22Rv1 (cell line): ENCODE data around the gene FAM114A2.

Experiments
- ZFX ChIP-seq: fragments of 450-650 bp; IDR thresholded peaks from 2 replicates; pipeline ENCODE4 v1.6.1; 2017; ENCODE audit warnings: antibody characterized with exemption, borderline replicate concordance
- TF ChIP-seq, protein P1 (sequence below): fragments of 450-650 bp; IDR thresholded peaks from 2 replicates; pipeline ENCODE4 v1.5.1; 2017; ENCODE audit warnings: mild to moderate bottlenecking

DNA sequence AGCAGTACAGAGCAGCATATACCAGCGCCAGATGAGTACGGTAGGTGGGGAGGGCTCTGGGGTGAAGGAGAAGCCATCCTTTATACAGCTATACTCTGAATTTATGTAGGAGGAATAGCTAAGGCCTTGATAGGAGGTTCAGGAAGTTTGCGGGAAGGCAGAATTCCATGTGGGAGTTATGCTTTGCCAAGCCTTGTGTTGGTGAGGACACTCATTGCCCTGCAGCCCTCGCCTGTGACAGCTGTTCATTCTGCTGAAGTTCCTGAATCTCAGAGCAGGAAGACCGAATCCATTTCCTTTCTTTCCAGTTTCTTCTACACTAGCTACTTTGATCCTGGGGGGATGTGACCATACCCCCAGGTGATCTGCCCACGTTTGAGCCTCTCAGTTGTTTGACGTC is 7.8 kb upstream of the FAM114A2 start:
- TF ChIP-seq, protein P1, sequence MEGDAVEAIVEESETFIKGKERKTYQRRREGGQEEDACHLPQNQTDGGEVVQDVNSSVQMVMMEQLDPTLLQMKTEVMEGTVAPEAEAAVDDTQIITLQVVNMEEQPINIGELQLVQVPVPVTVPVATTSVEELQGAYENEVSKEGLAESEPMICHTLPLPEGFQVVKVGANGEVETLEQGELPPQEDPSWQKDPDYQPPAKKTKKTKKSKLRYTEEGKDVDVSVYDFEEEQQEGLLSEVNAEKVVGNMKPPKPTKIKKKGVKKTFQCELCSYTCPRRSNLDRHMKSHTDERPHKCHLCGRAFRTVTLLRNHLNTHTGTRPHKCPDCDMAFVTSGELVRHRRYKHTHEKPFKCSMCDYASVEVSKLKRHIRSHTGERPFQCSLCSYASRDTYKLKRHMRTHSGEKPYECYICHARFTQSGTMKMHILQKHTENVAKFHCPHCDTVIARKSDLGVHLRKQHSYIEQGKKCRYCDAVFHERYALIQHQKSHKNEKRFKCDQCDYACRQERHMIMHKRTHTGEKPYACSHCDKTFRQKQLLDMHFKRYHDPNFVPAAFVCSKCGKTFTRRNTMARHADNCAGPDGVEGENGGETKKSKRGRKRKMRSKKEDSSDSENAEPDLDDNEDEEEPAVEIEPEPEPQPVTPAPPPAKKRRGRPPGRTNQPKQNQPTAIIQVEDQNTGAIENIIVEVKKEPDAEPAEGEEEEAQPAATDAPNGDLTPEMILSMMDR: no peak
- no peak for TF ChIP-seq ZFX
